Nephron progenitor cell (in vitro differentiated cells): ENCODE results near the gene ACTR10.

Experiments used
- DNase-seq: peaks from one replicate; pipeline ENCODE4 v3.0.0; 2021
- H3K27ac Mint-ChIP-seq: 2 replicates; pipeline ENCODE4 v1.8.0; 2021; ENCODE audit warnings: mild to moderate bottlenecking, moderate library complexity, mixed read lengths
- H3K27me3 Mint-ChIP-seq: 2 replicates; pipeline ENCODE4 v1.8.0; 2021; ENCODE audit warnings: mild to moderate bottlenecking, low read depth, mixed read lengths; ENCODE audit not compliant: poor library complexity
- H3K36me3 Mint-ChIP-seq: 2 replicates; pipeline ENCODE4 v1.8.0; 2021; ENCODE audit warnings: low read depth, mixed read lengths
- H3K4me1 Mint-ChIP-seq: 2 replicates; pipeline ENCODE4 v1.8.0; 2021; ENCODE audit warnings: mixed read lengths
- H3K4me3 Mint-ChIP-seq: 2 replicates; pipeline ENCODE4 v1.8.0; 2021; ENCODE audit warnings: mild to moderate bottlenecking, moderate library complexity, mixed read lengths
- H3K9me3 Mint-ChIP-seq: 2 replicates; pipeline ENCODE4 v1.8.0; 2021; ENCODE audit warnings: mild to moderate bottlenecking, moderate library complexity, mixed read lengths
- TF ChIP-seq, protein P1 (sequence below): fragments of 200-600 bp; sonication (generic); IDR thresholded peaks from 2 replicates; pipeline ENCODE4 v1.5.0; 2021; ENCODE audit warnings: antibody characterized with exemption

Gene ACTR10

GRCh38 chr14:58274881-58275280 lies 74.9 kb downstream of the ACTR10 start:
- Mint-ChIP-seq H3K27me3 (no peaks in the 10 kb centered on the region), H3K36me3 (peaks cover 74% of the 10 kb centered on the region), H3K4me1 (no peaks in the 10 kb centered on the region), H3K27ac (peak overlapping the region; percentile 75), H3K4me3 (no peak overlapping the region), H3K9me3 (no peaks in the 10 kb centered on the region)
- no peak for DNase-seq
- TF ChIP-seq, protein P1, sequence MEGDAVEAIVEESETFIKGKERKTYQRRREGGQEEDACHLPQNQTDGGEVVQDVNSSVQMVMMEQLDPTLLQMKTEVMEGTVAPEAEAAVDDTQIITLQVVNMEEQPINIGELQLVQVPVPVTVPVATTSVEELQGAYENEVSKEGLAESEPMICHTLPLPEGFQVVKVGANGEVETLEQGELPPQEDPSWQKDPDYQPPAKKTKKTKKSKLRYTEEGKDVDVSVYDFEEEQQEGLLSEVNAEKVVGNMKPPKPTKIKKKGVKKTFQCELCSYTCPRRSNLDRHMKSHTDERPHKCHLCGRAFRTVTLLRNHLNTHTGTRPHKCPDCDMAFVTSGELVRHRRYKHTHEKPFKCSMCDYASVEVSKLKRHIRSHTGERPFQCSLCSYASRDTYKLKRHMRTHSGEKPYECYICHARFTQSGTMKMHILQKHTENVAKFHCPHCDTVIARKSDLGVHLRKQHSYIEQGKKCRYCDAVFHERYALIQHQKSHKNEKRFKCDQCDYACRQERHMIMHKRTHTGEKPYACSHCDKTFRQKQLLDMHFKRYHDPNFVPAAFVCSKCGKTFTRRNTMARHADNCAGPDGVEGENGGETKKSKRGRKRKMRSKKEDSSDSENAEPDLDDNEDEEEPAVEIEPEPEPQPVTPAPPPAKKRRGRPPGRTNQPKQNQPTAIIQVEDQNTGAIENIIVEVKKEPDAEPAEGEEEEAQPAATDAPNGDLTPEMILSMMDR: no peak

- Mint-ChIP-seq H3K27me3 (no peaks in the 10 kb centered on the region), H3K4me1 (peaks cover 6% of the 10 kb centered on the region), H3K27ac (peak overlapping the region; percentile 65), H3K36me3 (peaks cover 74% of the 10 kb centered on the region), H3K9me3 (no peaks in the 10 kb centered on the region), H3K4me3 (no peak overlapping the region)
- TF ChIP-seq, protein P1: no peak
- no peak for DNase-seq
Measured at GRCh38 chr14:58275527-58276190, 75.7 kb downstream of the ACTR10 start.

- peaks cover 9% of the 10 kb centered on the region for H3K4me1 Mint-ChIP-seq
- no peaks in the 10 kb centered on the region for H3K9me3 Mint-ChIP-seq
- TF ChIP-seq, protein P1: no peak
- no peak for DNase-seq
- H3K36me3 Mint-ChIP-seq: peaks cover 75% of the 10 kb centered on the region
- no peak overlapping the region for H3K4me3 Mint-ChIP-seq
- H3K27ac Mint-ChIP-seq: peak overlapping the region; percentile 65
- no peaks in the 10 kb centered on the region for H3K27me3 Mint-ChIP-seq
Measured at GRCh38 chr14:58276208-58276607, 76.3 kb downstream of the ACTR10 start.

DNA sequence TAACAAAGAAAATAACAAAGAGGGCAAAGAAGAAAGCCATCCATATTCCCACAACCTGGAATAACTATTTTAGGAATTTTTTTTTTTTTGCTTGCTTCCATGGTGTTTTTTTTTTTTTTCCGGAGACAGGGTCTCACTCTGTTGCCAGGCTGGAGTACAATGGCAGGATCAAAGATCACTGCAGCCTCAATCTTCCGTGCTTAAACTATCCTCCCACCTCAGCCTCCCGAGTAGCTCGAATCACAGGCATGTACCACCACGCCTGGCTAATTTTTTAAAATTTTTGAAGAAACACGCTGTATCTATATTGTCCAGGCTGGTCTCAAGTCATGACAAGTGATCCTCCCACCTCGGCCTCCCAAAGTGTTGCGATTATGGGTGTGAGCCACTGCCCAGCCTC lies 78.2 kb downstream of the ACTR10 start:
- TF ChIP-seq, protein P1: no peak
- Mint-ChIP-seq H3K27ac (peak overlapping the region; percentile 54), H3K4me1 (peaks cover 9% of the 10 kb centered on the region)

DNA sequence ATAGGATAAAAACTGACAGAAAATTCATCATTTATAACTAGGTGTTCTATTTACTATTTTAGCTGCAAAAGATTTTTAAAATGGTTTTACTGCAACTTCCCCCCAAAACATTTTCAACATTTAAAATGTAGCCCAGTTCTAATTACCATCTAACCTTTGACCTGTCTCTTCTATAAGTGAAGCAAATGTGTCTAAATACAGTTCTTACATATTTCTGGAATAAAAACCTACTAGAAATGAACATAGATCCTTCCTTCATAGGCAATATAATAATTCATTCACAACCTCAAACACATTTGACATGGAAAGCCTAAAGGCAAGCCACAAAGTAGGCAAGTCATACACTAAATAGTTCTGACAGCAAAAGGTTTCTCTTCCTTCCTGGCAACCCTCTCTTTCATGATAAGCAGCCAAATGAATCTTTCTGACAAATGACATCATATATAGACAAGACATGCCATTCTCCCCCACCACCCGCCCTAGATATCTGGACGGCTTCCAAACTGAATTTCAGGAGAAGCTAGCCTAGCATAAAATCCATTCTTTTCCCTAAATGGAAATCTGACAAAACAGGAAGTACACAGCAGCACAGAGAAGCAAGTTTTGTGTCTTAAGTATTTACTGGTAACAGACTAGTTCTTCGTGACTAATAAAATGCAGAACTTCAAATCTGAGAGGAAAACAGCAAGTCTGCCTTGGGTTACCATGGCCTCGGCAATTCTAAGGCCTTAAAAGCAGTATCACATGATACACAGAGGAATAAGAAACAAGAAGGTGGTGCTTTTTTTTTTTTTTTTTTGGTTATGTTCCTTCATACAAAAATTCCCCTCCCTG lies 81.2 kb downstream of the ACTR10 start:
- H3K27me3 Mint-ChIP-seq: no peaks in the 10 kb centered on the region
- peaks cover 81% of the 10 kb centered on the region for H3K36me3 Mint-ChIP-seq
- H3K27ac Mint-ChIP-seq: peak overlapping the region; percentile 74
- H3K4me3 Mint-ChIP-seq: no peak overlapping the region
- TF ChIP-seq, protein P1: no peak
- H3K4me1 Mint-ChIP-seq: peaks cover 9% of the 10 kb centered on the region
- no peak for DNase-seq
- no peaks in the 10 kb centered on the region for H3K9me3 Mint-ChIP-seq

More for the DNA sequence above, 78.2 kb downstream of the ACTR10 start:
- no peaks in the 10 kb centered on the region for H3K9me3 Mint-ChIP-seq
- H3K36me3 Mint-ChIP-seq: peaks cover 77% of the 10 kb centered on the region
- no peaks in the 10 kb centered on the region for H3K27me3 Mint-ChIP-seq
- DNase-seq: no peak
- H3K4me3 Mint-ChIP-seq: no peak overlapping the region
